DND-41 (cell line): ENCODE data around the gene ZRANB3.

Experiments
- ATAC-seq: fragments of 200-7000 bp; cut with Tn5 transposase; 3 replicates; pipeline ENCODE4 v1.9.1; 2021; ENCODE audit warnings: low read depth; ENCODE audit not compliant: insufficient read depth
- DNase-seq: peaks from one replicate; pipeline ENCODE4 v3.0.0-alpha.2; 2020
- H2AFZ ChIP-seq: 2 replicates; pipeline ENCODE4 v1.6.0; 2012; ENCODE audit warnings: low read depth, low read length
- H3K27ac ChIP-seq: 2 replicates; pipeline ENCODE4 v1.5.1; 2012; ENCODE audit warnings: low read length, inconsistent platforms
- H3K27me3 ChIP-seq: fragments of 200-600 bp; sonication (generic); 2 replicates; pipeline ENCODE4 v1.6.0; 2012; ENCODE audit warnings: low read length, mild to moderate bottlenecking, inconsistent platforms; ENCODE audit not compliant: insufficient read depth, poor library complexity
- H3K36me3 ChIP-seq: 2 replicates; pipeline ENCODE4 v1.5.1; 2012; ENCODE audit warnings: low read length, inconsistent platforms; ENCODE audit not compliant: insufficient read depth
- H3K4me1 ChIP-seq: 2 replicates; pipeline ENCODE4 v1.5.1; 2012; ENCODE audit warnings: mild to moderate bottlenecking, low read length; ENCODE audit not compliant: insufficient read depth
- H3K4me2 ChIP-seq: 2 replicates; pipeline ENCODE4 v1.6.0; 2012; ENCODE audit warnings: mild to moderate bottlenecking, moderate library complexity, low read length, inconsistent platforms; ENCODE audit not compliant: insufficient read depth
- H3K4me3 ChIP-seq, 2 experiments: fragments of 200-600 bp in 1 of 2; shearing (Covaris generic) in 1 of 2; 2 replicates each; pipeline ENCODE4 v1.5.1; 2012 to 2016; ENCODE audit warnings: inconsistent platforms in 2 of 2, low read length in 2 of 2, mild to moderate bottlenecking in 2 of 2, low read depth in 1 of 2, moderate library complexity in 1 of 2
- H3K79me2 ChIP-seq: 2 replicates; pipeline ENCODE4 v1.6.0; 2012; ENCODE audit warnings: low read length, inconsistent platforms; ENCODE audit not compliant: insufficient read depth
- H3K9ac ChIP-seq: 2 replicates; pipeline ENCODE4 v1.6.0; 2012; ENCODE audit warnings: low read depth, mild to moderate bottlenecking, inconsistent platforms, low read length, moderate library complexity
- H3K9me3 ChIP-seq: 2 replicates; pipeline ENCODE4 v1.5.1; 2012; ENCODE audit warnings: low read length, moderate library complexity, mild to moderate bottlenecking, inconsistent platforms; ENCODE audit not compliant: insufficient read depth, severe bottlenecking
- H4K20me1 ChIP-seq: 2 replicates; pipeline ENCODE4 v1.6.0; 2012; ENCODE audit warnings: low read length; ENCODE audit not compliant: insufficient read depth
- CTCF ChIP-seq: IDR thresholded peaks from 2 replicates; pipeline ENCODE4 v1.5.1; 2012; ENCODE audit warnings: borderline replicate concordance, low read length, moderate library complexity, mild to moderate bottlenecking; ENCODE audit not compliant: poor library complexity, severe bottlenecking; ENCODE audit errors: extremely low read depth
- EZH2 ChIP-seq: IDR thresholded peaks from 3 replicates; pipeline ENCODE4 v1.6.1; 2012; ENCODE audit warnings: borderline replicate concordance, low read depth, mild to moderate bottlenecking, moderate library complexity, low read length, inconsistent platforms; ENCODE audit not compliant: severe bottlenecking

ZRANB3 gene

GRCh38 chr2:135226961-135227360 is 304.1 kb downstream of the ZRANB3 start:
- H2AFZ ChIP-seq: no peak overlapping the region
- DNase-seq (no peak), ATAC-seq (no peak)
- TF ChIP-seq EZH2: no peak
- no peak for TF ChIP-seq CTCF
- H3K4me3 ChIP-seq: no peak overlapping the region
- H3K4me2 ChIP-seq: no peak overlapping the region
- H3K9me3 ChIP-seq: no peaks in the 10 kb centered on the region
- no peak overlapping the region for H3K9ac ChIP-seq
- no peaks in the 10 kb centered on the region for H3K27me3 ChIP-seq
- H3K79me2 ChIP-seq: no peaks in the 10 kb centered on the region
- H4K20me1 ChIP-seq: no peaks in the 10 kb centered on the region
- H3K4me1 ChIP-seq: no peaks in the 10 kb centered on the region
- H3K27ac ChIP-seq: no peak overlapping the region
- peaks cover 3% of the 10 kb centered on the region; the same call in 1 of the 2 replicates for H3K36me3 ChIP-seq

GRCh38 chr2:135225781-135226180 is 305.2 kb downstream of the ZRANB3 start:
- TF ChIP-seq EZH2 (no peak), CTCF (no peak)
- H3K36me3 ChIP-seq: peaks cover 3% of the 10 kb centered on the region; the same call in 1 of the 2 replicates
- no peak overlapping the region for H3K4me2 ChIP-seq
- no peaks in the 10 kb centered on the region for H4K20me1 ChIP-seq
- no peaks in the 10 kb centered on the region for H3K9me3 ChIP-seq
- no peaks in the 10 kb centered on the region for H3K4me1 ChIP-seq
- no peaks in the 10 kb centered on the region for H3K27me3 ChIP-seq
- ATAC-seq (no peak), DNase-seq (no peak)
- no peak overlapping the region for H3K9ac ChIP-seq
- H2AFZ ChIP-seq: no peak overlapping the region
- no peaks in the 10 kb centered on the region for H3K79me2 ChIP-seq
- no peak overlapping the region for H3K4me3 ChIP-seq
- H3K27ac ChIP-seq: no peak overlapping the region

DNA sequence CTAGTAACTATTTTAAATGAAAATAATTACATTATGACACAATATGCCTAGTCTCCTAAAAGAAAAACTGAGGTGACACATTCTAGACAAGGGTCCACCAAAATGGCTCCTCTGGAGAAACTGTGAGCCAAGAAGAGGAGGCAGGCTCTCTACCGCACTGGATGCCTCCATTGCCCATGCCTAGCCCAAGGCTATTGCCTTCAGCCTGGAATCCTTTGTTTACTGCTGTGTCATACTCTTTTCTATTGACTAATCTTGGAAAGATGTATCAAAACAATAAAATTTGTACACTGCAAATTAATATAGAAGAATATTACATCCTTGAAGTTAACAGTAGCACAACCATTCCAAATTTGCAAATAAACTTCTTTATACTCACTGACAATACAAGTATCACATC is 311.8 kb downstream of the ZRANB3 start:
- no peak overlapping the region for H3K4me2 ChIP-seq
- TF ChIP-seq EZH2 (no peak), CTCF (no peak)
- no peaks in the 10 kb centered on the region for H3K27me3 ChIP-seq
- peaks cover 9% of the 10 kb centered on the region; the same call in 1 of the 2 replicates for H3K36me3 ChIP-seq
- H4K20me1 ChIP-seq: no peaks in the 10 kb centered on the region
- H3K4me3 ChIP-seq: no peak overlapping the region
- no peak overlapping the region for H3K9ac ChIP-seq
- no peaks in the 10 kb centered on the region for H3K79me2 ChIP-seq
- no peaks in the 10 kb centered on the region for H3K4me1 ChIP-seq
- H3K9me3 ChIP-seq: no peaks in the 10 kb centered on the region
- ATAC-seq (no peak), DNase-seq (no peak)
- H2AFZ ChIP-seq: no peak overlapping the region
- no peak overlapping the region for H3K27ac ChIP-seq

DNA sequence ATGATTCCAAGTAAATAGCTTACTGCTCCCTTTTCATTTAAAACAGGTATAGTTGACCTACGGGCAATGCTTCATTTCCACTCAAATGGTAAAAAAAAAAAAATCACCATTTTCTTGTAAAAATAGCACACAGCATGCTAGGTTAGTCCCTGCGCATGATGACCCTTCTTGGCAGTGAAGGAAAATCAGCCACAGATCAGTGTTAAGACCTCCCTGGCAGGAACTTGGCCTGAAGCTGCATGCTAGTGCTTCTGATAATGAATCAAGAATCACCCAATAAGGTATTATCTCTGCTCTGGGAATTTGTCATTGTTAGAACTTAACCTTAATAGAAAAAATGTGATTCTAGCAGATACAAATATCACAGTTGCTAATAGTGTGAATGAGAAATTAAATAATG is 312.6 kb downstream of the ZRANB3 start:
- Histone ChIP-seq H3K27me3 (no peaks in the 10 kb centered on the region), H3K4me1 (no peaks in the 10 kb centered on the region), H3K9me3 (no peaks in the 10 kb centered on the region), H4K20me1 (no peaks in the 10 kb centered on the region), H3K4me2 (no peak overlapping the region), H2AFZ (no peak overlapping the region), H3K4me3 (no peak overlapping the region), H3K27ac (no peak overlapping the region), H3K9ac (no peak overlapping the region), H3K36me3 (peaks cover 9% of the 10 kb centered on the region; the same call in 1 of the 2 replicates), H3K79me2 (no peaks in the 10 kb centered on the region)
- TF ChIP-seq CTCF (no peak), EZH2 (no peak)
- DNase-seq (no peak), ATAC-seq (no peak)
